Measurements from ENCODE around the gene PRSS48.

- TF ChIP-seq EZH2 (IDR thresholded peaks at IDR 0.05) (no peak), POLR2AphosphoS5 (IDR thresholded peaks at IDR 0.05; ENCODE audit: borderline replicate concordance, low read depth, low read length) (no peak)
Observed at GRCh38 chr4:151319490-151319889, 42.5 kb downstream of the PRSS48 start.

All from SK-N-MC (cell line).